ENCODE measurements around the gene LCN1. TPM values are rescaled to one million over a fixed set of nuclear protein-coding genes. Genes with fewer than 3 reads are reported as not detected.

LCN1 gene
- total RNA-seq, 1 donor from 2014 or later, result not detected

DNA sequence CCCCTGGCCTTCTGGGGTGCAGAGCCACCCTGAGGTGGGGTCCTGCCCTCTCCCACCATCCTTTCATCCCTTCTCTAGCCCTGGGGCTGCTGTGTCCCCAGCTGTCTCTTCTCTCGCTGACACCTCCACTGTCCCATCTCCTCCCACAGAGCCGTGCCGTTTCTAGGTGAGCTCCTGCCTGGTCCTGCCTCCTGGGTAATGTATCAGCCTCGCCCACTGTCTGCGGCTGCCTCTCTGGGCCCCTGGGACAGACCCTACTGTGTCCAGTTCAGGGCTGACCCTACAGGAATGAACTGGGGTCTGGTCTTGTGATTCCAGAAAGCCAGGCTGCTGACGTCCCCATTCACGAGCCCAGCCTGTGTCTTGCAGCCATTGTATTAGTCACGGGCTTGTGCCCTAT is 44.4 kb downstream of the LCN1 start:
- DNase-seq (ENCODE audit: low spot score), result no peak

DNA sequence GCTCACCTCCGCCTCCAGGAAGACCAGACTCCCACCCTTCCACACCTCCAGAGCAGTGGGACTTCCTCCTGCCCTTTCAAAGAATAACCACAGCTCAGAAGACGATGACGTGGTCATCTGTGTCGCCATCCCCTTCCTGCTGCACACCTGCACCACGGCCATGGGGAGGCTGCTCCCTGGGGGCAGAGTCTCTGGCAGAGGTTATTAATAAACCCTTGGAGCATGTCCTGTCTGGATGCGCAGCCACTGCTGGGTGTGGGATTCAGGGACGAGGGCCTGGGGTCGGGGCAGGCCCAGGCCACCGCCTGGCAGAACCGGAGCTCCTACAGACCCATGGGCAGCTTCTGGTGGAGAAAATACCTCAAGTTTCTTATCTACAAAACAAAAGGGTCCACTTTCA is 45.3 kb downstream of the LCN1 start:
- no peak for DNase-seq (ENCODE audit: low spot score)

DNA sequence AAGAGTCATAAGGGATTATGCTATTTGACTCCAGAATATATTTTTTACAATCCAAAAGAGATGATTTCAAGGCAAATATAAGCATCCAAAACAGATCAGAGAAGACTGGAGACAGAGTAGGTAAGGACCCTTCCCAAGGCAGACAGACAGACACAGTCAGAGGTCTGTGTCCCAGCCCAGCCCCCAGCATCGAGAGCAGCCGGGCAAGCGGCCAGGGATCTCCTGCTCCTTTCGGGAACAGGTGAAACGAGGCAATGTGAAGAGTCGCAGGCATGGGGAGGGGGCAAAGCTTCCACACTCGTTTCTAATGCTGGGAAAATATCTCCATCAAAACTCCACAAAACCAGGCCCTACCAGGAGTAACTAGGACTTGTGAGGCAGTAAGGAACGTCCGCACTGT is 46.1 kb downstream of the LCN1 start:
- DNase-seq (ENCODE audit: low spot score), result no peak

DNA sequence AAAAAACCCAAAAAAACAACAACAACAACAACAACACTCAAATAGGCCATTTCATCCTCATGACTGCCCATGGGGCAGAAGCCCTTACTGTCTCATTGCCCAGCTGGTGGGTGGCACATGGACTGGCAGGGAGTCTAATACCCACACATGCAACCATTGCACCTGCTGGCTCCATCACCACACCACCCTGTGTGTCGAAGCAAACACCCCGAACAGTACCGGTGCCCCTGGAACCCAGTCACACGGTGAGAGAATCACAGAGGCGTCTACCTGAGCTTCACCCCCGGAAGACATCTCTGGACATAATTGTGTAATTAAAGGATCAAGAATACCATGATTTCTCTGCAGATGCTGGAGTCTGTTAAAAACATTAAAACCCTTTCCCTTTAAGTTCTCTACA is 46.8 kb downstream of the LCN1 start:
- DNase-seq (ENCODE audit: low spot score), result no peak

DNA sequence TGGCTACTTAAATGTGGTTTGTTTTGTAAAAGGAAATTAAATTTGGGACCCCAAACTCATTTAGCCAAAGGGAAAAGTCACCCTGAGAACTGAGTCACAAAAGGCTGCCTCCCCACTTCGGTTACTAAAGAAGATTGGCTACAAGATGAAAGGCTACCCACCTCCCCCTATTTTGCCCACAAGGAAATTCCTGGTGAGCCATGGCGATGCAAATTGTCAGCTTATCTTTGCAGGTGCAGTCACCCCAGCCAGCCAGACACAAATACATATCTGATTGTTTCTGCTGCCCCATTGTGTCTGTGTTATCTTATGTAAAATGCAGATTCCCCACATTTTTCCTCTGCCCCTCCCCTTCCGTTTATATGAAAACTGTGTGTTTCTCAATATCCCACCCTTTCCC is 49.2 kb downstream of the LCN1 start:
- DNase-seq (ENCODE audit: low spot score), result no peak

DNA sequence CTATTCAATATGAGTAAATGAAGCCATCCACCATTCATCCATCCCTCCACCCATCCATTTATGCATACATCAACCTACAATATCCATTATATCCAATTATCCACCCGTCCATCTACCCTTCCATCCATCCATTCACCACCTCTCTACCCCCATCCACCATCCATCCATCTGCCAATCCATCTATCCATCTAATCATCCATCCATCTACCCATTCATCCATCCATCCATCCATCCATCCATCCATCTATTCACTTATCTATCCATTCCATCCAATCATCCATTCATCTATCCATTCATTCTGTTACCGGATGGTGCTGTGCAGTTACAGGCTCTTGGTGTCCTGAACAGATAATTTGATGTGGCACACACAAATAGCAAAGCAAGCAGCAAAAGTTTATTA is 51.0 kb downstream of the LCN1 start:
- no peak for DNase-seq (ENCODE audit: low spot score)

DNA sequence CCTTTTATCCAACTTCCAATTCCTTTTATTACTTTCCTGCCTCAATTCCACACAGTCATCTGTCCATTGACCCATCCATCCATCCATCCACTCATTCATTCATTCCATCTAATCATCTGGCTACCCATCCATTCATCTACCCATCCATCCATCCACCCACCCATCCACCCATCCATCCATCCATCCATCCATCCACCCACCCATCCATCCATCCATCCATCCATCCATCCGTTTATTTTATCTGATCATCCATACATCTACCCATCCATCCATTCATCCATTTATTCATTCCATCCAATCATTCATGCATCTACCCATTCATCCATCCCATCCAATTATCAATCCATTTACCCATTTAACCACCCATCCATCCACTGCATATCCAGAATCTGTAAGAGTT is 51.9 kb downstream of the LCN1 start:
- DNase-seq (ENCODE audit: low spot score), result no peak

DNA sequence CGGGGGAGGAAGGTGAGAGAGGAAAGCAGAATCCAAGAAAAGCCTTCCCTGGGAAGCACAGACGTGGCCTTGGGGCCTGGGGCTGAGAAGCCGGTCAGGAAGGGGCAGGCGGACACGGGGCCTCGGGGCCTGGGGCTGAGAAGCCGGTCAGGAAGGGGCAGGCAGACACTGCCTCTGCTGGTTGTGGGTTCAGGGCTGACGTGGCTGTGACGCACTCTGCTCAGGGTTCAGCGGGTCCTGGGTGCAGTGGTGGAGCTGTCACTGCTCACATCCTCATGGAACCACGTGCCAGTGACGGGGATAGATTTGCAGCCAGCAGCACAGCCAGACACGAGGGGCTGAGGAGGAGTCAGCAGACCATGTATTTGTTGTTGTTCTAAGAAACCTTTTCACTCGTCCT is 53.1 kb downstream of the LCN1 start:
- DNase-seq (ENCODE audit: low spot score), result no peak

DNA sequence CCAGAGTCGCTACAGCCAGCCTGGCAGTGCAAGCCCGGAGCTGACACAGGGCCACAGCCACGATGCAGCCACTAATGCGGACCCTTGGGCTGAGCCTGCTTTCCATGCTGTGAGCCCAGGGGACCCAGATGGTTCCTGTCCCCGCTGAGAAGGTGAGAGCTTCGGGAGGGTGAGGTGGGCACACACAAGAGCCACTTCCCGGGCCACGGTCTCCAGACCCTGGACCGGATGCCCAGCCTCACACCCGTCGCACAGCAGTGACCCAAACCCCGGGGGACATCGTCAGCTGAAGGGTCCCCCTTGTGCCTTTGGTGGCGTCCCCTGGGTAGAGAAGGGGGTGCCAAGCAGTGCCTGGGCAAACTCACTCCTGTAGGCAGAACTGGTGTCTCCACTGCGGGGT is 53.7 kb downstream of the LCN1 start:
- DNase-seq (ENCODE audit: low spot score), result no peak

Other genes starting within 250 kb of the LCN1 start
- gene PPP1R26, start 41.7 kb upstream of the LCN1 start, total RNA-seq, result 23.3 TPM
- gene MRPS2, start 20.8 kb upstream of the LCN1 start, total RNA-seq, result 29.3 TPM
- gene OBP2A, start 24.7 kb downstream of the LCN1 start, total RNA-seq, result not detected
- not detected for gene PAEP, start 40.3 kb downstream of the LCN1 start, total RNA-seq
- not detected for gene GLT6D1, start 118.1 kb downstream of the LCN1 start, total RNA-seq
- gene LCN9, start 141.9 kb downstream of the LCN1 start, total RNA-seq, result not detected
- gene SOHLH1, start 178.0 kb downstream of the LCN1 start, total RNA-seq, result not detected
- gene KCNT1, start 180.7 kb downstream of the LCN1 start, total RNA-seq, result 0.12 TPM

All from mucosa of gallbladder (tissue), 1 donor.